Metanephros (tissue), 1 donor: ENCODE data around the gene ZNF892. TPM values are rescaled to one million over a fixed set of nuclear protein-coding genes. Genes with fewer than 3 reads are reported as not detected.

Experiments
- total RNA-seq: library from RNA; depleted of rRNA; stranded (reverse); fragments of >200 nt; gene quantifications from one replicate; pipeline ENCODE4 v1.2.3, GENCODE V29; 2014

Gene ZNF892
- 10.2 TPM for total RNA-seq

DNA sequence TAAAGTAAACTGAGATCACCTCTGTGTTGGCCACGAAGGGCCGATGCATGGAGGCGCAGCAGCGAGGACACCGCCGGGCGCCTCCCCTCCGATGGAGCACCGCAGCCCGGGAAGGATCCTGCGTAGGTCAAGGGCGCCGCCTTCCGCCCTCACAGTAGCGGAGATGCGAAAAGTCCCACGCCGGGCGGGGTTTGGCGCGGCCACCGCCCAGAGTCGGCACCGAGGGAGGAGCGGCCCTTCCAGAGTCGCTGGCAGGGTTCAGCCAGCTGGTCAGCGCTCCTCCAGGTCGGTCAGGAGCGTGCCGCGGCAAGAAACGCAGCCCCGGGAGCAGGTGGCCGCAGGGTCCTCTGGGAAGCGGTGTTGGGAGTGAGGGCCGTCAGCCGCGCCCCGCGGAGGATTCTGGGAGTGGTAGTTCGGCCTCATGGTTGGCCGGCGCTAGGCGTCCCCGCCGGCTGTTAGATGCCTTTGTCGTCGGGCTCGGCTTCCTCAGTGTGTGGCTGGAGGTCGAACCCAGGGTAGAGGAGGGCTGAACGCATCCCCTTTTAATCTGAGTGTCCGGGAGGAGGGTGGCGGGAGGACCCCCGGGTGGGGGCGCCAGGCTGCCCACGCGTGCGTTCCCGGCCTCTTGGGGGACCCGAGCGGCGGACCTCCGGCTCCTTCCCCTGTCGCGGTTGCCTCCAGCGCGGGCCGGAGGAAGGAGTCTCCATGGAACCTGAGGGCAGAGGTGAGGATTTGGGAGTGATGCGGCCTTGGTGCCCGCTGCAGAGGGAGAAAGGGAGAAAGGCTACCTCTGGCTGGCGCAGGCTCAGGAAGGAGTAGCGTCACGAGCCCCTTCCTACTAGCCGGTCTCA, at the start of gene ZNF892:
Gene ZNF892, plus strand, starts transcription at position 411 of the 851 bp plus-strand sequence. Its CDS starts 295 bp downstream, at position 706.

DNA sequence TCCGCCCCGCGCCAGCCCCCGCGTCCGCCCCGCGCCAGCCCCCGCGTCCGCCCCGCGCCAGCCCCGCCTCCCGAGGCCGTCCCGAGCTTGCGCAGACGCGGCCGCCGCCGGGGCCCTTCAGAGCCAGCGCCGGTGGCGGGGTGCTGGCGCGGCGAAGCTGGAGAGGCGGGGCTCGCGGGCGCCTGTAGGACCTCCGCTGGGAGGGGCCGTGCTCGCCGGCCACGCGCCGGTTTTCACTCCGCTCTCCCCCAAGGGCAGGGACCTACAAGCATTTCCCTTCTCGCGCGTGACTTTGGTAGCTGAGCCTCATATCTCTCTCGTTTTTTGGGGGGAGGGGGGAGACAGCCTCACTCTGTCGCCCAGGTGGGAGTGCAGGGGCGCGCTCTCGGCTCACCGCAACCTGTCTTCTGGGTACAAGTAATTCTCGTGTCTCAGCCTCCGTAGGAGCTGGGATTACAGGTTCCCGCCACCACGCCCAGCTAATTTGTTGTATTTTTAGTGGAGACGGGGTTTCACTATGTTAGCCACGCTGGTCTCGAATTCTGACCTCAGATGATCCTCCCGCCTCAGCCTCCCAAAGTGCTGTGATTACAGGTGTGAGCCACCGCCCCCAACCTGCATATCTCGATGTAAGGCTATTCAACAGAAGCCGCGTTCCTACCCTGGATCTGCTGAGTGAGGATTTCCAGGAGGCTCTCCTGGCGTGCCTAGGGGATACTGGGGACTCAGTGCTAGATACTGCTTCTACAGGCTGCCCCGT, 47.5 kb upstream of the ZNF892 start, which contains the start of gene ZNF514:
Gene ZNF514, minus strand, starts transcription at position 159 of the 760 bp plus-strand sequence. CDS start 6,595 bp downstream, outside the sequence.

DNA sequence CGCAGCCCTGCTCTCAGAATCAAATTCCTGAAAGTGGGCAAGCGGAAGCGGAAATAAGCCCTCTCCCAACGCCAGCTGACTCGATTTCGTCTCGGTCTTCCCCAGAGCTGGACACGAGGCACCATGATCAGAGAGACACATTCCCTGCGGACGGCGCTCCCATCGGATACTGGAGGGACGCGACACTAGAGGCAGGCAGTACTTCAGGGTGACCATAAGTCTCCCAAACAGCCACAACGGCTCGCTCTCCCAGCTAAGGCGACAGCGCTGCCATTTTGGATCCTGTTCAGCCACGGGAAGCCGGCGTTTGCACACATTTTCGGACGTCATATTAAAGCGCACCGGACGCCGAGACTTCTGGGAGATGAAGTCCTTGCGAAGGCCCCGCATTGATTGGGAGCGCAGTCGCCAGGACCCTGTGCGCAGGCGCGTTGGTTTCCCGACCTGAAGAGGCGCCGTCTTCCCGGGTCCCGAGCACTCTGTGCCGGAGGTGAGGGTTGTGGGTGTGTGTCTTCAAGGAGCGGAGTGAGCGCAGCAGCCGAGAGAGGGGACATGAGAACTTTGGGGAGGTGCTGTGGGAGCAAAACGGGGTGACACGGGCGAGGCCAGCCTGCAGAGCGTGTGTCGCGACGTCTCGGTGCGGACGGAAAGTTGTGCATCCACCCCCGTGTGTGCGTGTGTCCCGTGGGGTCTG, 41.8 kb upstream of the ZNF892 start, which contains the start of gene ZNF2:
Gene ZNF2, plus strand, starts transcription at position 439 of the 694 bp plus-strand sequence. CDS start 10,418 bp downstream, outside the sequence.

Other genes with a start within 250 kb of the ZNF892 start
- gene MAL, start 181.8 kb upstream of the ZNF892 start, total RNA-seq, result 217 TPM
- gene MRPS5, start 85.7 kb upstream of the ZNF892 start, total RNA-seq, result 61.4 TPM
- 25.3 TPM for gene ZNF514, start 47.7 kb upstream of the ZNF892 start, total RNA-seq
- gene ZNF2, start 41.7 kb upstream of the ZNF892 start, total RNA-seq, result 7.6 TPM
- 34.7 TPM for gene PROM2, start 66.9 kb downstream of the ZNF892 start, total RNA-seq
- gene KCNIP3, start 89.8 kb downstream of the ZNF892 start, total RNA-seq, result 13.4 TPM
- gene FAHD2A, start 195.2 kb downstream of the ZNF892 start, total RNA-seq, result 46.1 TPM